ENCODE results near the gene FANCC.
"Not testable (repeated sequence)": the region's sequence is repeated elsewhere in the genome, so short reads cannot be mapped to it uniquely, and the experiment has no call there.

FANCC gene

GRCh38 chr9:95329061-95329460, 11.6 kb upstream of the FANCC start:
- DNase-seq, result not testable (repeated sequence)

GRCh38 chr9:95327239-95327865, 9.8 kb upstream of the FANCC start:
- no peak for DNase-seq

- no peak for DNase-seq
These were observed 7.7 kb upstream of the FANCC start for GRCh38 chr9:95325221-95325620.

- no peak for DNase-seq
These were observed 343 bp upstream of the FANCC start for GRCh38 chr9:95317893-95318211.

- DNase-seq, result no peak
These were observed 753 bp downstream of the FANCC start for GRCh38 chr9:95316794-95317118.

GRCh38 chr9:95316274-95316673, 1.2 kb downstream of the FANCC start:
- DNase-seq, result no peak

- no peak for DNase-seq
These were observed 2.3 kb downstream of the FANCC start for GRCh38 chr9:95315108-95315746.

- DNase-seq, result no peak
These were observed 4.5 kb downstream of the FANCC start for GRCh38 chr9:95313010-95313498.

- no peak for DNase-seq
These were observed 5.5 kb downstream of the FANCC start for GRCh38 chr9:95311961-95312360.

GRCh38 chr9:95307538-95307937, 10.0 kb downstream of the FANCC start:
- no peak for DNase-seq

GRCh38 chr9:95306819-95307218, 10.7 kb downstream of the FANCC start:
- DNase-seq, result no peak

- DNase-seq, result no peak
These were observed 11.6 kb downstream of the FANCC start for GRCh38 chr9:95305770-95306492.

GRCh38 chr9:95302479-95302878, 15.0 kb downstream of the FANCC start:
- DNase-seq, result no peak

- DNase-seq, result no peak
These were observed 19.7 kb downstream of the FANCC start for GRCh38 chr9:95297760-95298159.

- no peak for DNase-seq
These were observed 20.2 kb downstream of the FANCC start for GRCh38 chr9:95297316-95297715.

GRCh38 chr9:95296761-95297160, 20.7 kb downstream of the FANCC start:
- no peak for DNase-seq

GRCh38 chr9:95293296-95293695, 24.2 kb downstream of the FANCC start:
- not testable (repeated sequence) for DNase-seq

GRCh38 chr9:95292226-95292625, 25.3 kb downstream of the FANCC start:
- DNase-seq, result no peak

- no peak for DNase-seq
These were observed 31.4 kb downstream of the FANCC start for GRCh38 chr9:95286151-95286550.

- no peak for DNase-seq
These were observed 32.2 kb downstream of the FANCC start for GRCh38 chr9:95285307-95285706.

- no peak for DNase-seq
These were observed 33.1 kb downstream of the FANCC start for GRCh38 chr9:95284162-95285080.

GRCh38 chr9:95283673-95284072, 33.8 kb downstream of the FANCC start:
- DNase-seq, result no peak

- DNase-seq, result no peak
These were observed 35.2 kb downstream of the FANCC start for GRCh38 chr9:95282332-95282731.

Data from amniotic stem cell (primary cell).